Uterus (tissue), 4 donors: ENCODE data around the gene MAML2. TPM values are rescaled to one million over a fixed set of nuclear protein-coding genes. Genes with fewer than 3 reads are reported as not detected.

Experiments
- DNase-seq, 2 donors: peaks; one replicate each; pipeline ENCODE4 v3.0.0-alpha.2; 2019 to 2020
- H3K27ac ChIP-seq, 2 donors: fragments of 200-600 bp; sonication (generic); 1 replicate in 1 of 2; 2 replicates in 1 of 2; pipeline ENCODE4 v1.5.1; 2016 to 2018
- H3K27me3 ChIP-seq, 2 donors: fragments of 200-600 bp; sonication (generic); one replicate each; pipeline ENCODE4 v1.5.1; 2018 to 2019; ENCODE audit warnings: control low read depth in 1 of 2
- H3K36me3 ChIP-seq, 2 donors: fragments of 200-600 bp; sonication (generic); one replicate each; pipeline ENCODE4 v1.5.1; 2019; ENCODE audit warnings: control low read depth in 1 of 2
- H3K4me1 ChIP-seq, 2 donors: fragments of 200-600 bp; sonication (generic); one replicate each; pipeline ENCODE4 v1.5.1; 2018 to 2019; ENCODE audit warnings: control low read depth in 1 of 2
- H3K4me3 ChIP-seq, 2 donors: fragments of 200-600 bp; sonication (generic); 1 replicate in 1 of 2; 2 replicates in 1 of 2; pipeline ENCODE4 v1.5.1; 2018 to 2019; ENCODE audit warnings: mild to moderate bottlenecking in 1 of 2
- H3K9me3 ChIP-seq, 2 donors: fragments of 200-600 bp; sonication (generic); one replicate each; pipeline ENCODE4 v1.5.1; 2019; ENCODE audit warnings: control low read depth in 1 of 2
- POLR2A ChIP-seq, 2 donors: fragments of 450-650 bp; IDR thresholded peaks; one replicate each; pipeline ENCODE4 v1.6.1; 2016; ENCODE audit warnings: antibody characterized with exemption in 2 of 2, mild to moderate bottlenecking in 1 of 2, moderate library complexity in 1 of 2
- intact Hi-C: fragments of 100-400 bp; cut with DNase I; formaldehyde crosslinking; loops from one replicate; pipeline ENCODE4 v1.15.1; 2023; ENCODE audit warnings: low total_unique reads
- total RNA-seq, 4 donors: library from RNA; depleted of rRNA in 3 of 4; stranded (reverse); fragments of >200 nt in 3 of 4; gene quantifications; one replicate each; pipeline versions ENCODE4 v1.1.0 to v1.2.4, GENCODE V29; 2014 to 2023
- TF ChIP-seq, protein P1 (sequence below), 4 experiments: fragments of 200-600 bp in 2 of 4; fragments of 450-650 bp in 2 of 4; sonication (generic) in 2 of 4; IDR thresholded peaks; one replicate each; pipeline ENCODE4 v1.5.1; 2016 to 2019; ENCODE audit warnings: antibody characterized with exemption in 4 of 4, mild to moderate bottlenecking in 2 of 4, moderate library complexity in 1 of 4
- donor health status: DM: yes; HTN: yes; CAD: no.

The MAML2 gene
- total RNA-seq, 4 donors from 2014 or later: 8.2 to 35.9 (median 19.8) TPM

DNA sequence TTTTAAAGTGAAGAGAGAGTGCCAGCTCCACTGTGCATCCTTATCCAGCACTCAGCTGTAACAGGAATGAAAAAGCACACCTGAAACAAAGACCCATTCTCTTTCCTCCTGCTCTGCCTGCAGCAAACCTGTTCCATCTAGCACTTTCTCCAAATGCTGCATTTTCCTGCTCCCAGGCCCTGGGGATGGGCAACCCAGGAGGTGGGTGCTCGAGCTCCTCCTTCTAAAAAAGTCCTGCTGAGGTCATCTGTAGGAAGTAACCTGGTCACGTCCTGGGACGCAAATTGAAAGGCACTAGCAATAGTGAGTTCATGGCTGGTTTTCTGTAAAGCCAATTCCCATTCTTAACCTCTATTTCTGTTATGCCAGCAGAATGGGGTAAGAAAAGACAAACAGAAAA lies 173.7 kb downstream of the MAML2 start:
- DNase-seq: no peak
- Histone ChIP-seq H3K4me3 (no peak overlapping the region), H3K27me3 (no peaks in the 10 kb centered on the region), H3K4me1 (peaks cover 0 to 3% of the 10 kb centered on the region in 2 donors), H3K9me3 (no peaks in the 10 kb centered on the region), H3K27ac (peak overlapping the region; percentile 42 to 70), H3K36me3 (no peaks in the 10 kb centered on the region)
- intact Hi-C loops: no loop called here
- TF ChIP-seq POLR2A (IDR thresholded peaks at IDR 0.05): no peak
- TF ChIP-seq, protein P1, sequence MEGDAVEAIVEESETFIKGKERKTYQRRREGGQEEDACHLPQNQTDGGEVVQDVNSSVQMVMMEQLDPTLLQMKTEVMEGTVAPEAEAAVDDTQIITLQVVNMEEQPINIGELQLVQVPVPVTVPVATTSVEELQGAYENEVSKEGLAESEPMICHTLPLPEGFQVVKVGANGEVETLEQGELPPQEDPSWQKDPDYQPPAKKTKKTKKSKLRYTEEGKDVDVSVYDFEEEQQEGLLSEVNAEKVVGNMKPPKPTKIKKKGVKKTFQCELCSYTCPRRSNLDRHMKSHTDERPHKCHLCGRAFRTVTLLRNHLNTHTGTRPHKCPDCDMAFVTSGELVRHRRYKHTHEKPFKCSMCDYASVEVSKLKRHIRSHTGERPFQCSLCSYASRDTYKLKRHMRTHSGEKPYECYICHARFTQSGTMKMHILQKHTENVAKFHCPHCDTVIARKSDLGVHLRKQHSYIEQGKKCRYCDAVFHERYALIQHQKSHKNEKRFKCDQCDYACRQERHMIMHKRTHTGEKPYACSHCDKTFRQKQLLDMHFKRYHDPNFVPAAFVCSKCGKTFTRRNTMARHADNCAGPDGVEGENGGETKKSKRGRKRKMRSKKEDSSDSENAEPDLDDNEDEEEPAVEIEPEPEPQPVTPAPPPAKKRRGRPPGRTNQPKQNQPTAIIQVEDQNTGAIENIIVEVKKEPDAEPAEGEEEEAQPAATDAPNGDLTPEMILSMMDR (IDR thresholded peaks at IDR 0.05): no peak

DNA sequence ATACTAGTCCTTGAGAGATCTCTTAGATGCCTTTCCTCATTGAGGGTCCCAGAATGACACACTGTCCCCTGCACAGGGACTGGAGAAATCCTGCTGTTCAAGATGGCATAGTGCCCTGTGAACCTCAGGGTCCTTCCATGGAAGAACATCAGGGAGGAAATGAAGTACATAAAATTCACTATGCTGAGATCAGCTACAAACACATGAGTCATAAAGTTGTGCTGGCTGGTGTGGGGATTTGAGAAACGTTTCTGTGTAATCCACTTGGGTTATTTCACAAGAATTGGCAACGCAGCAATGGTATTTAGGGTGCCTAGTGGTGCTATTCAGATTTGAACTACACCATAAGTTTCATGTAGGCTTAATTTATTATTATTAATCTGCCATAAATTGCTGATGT lies 174.4 kb downstream of the MAML2 start:
- Histone ChIP-seq H3K4me1 (peaks cover 0 to 3% of the 10 kb centered on the region in 2 donors), H3K36me3 (no peaks in the 10 kb centered on the region), H3K9me3 (no peaks in the 10 kb centered on the region), H3K4me3 (no peak overlapping the region), H3K27me3 (no peaks in the 10 kb centered on the region), H3K27ac (peak overlapping the region; percentile 42 to 70)
- TF ChIP-seq, protein P1 (IDR thresholded peaks at IDR 0.05): no peak
- TF ChIP-seq POLR2A (IDR thresholded peaks at IDR 0.05): no peak
- intact Hi-C loops: no loop called here
- DNase-seq: peak; percentile 46 to 78

DNA sequence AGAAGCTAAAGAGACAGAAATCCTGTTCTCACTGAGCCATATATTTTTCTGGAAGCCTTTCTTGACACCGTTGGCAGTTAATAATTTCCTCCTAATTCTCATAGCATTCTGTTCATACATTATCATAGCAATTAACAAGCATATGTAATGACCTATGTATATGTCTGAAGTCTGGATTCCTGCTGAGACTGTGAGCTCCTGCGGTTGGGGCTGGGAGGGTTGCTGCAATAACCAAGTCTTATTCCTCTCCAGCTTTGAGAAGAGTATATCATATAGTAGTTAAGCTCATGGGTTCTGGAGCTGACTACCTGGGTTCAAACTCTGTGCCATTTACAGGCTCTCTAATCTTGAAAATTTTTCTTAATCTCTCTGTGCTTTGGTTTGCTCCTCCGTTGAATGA lies 175.2 kb downstream of the MAML2 start:
- Histone ChIP-seq H3K27me3 (no peaks in the 10 kb centered on the region), H3K36me3 (no peaks in the 10 kb centered on the region), H3K9me3 (no peaks in the 10 kb centered on the region), H3K4me3 (no peak overlapping the region), H3K27ac (peak overlapping the region in 1 of 2 donors; percentile 70), H3K4me1 (peaks cover 0 to 3% of the 10 kb centered on the region in 2 donors)
- intact Hi-C loops: no loop called here
- DNase-seq: no peak
- TF ChIP-seq, protein P1 (IDR thresholded peaks at IDR 0.05): no peak
- no peak for TF ChIP-seq POLR2A (IDR thresholded peaks at IDR 0.05)

DNA sequence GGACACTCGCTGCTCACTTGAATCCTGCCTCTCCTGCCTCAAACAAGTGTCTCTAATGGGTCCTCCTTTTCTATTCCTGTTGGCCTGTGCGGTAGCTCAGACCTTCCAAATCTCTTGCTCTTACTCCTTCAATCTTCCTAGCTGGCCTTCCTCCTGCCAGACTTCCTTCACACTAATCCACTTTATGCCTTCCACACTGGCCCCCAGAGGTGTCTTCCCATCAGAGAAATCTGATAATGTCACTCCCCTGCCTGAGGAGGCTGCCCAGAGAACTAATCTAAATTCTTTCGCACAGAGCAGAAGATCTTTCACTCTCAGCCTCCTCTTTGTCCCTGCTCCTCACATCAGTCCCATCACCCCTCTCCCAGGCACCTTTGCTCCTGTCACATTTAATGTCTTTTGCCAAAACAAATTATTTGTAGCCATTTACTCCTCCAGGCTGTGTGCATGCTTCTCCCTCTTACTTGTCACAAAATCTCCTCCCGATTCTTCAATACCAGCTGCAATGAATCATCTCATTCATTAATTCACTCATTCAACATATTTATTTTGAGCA lies 175.7 kb downstream of the MAML2 start:
- no peak overlapping the region for H3K4me3 ChIP-seq
- no peaks in the 10 kb centered on the region for H3K36me3 ChIP-seq
- intact Hi-C loops: no loop called here
- no peak for TF ChIP-seq POLR2A (IDR thresholded peaks at IDR 0.05)
- TF ChIP-seq, protein P1 (IDR thresholded peaks at IDR 0.05): no peak
- no peak for DNase-seq
- no peaks in the 10 kb centered on the region for H3K9me3 ChIP-seq
- no peaks in the 10 kb centered on the region for H3K27me3 ChIP-seq
- peak overlapping the region in 1 of 2 donors; percentile 8 for H3K27ac ChIP-seq
- H3K4me1 ChIP-seq: peaks cover 0 to 3% of the 10 kb centered on the region in 2 donors

DNA sequence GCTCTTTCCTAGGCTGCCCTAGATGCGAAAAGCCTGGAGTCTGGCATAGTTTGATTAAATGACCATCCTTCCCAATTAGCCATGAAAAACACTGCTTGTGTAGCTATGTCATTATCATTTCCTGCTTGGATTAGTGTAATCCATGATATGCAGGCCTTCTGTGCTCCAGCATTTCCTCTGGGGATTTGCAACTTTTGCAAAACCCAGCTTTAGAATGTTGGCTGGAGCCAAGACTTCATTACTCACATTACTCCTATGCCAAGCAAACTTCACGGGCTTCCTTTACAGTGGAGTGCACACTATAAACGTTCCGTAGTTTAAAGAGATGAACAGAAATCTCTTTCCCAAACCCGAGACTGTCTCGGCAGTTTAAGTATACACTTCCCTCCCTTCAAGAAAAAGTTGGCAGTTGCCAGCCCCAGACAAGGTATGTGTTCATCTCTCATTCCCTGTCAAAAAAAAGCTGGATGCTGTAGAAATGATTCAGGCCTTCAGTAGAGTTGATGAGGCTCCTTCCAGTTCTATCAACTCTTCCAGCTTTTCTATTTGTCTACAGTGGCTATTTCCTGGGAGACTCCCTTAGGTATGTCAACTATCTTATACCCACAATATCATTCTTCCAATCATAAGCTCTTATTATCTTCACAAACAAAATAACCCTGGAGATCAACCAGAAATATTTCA lies 180.0 kb downstream of the MAML2 start:
- Histone ChIP-seq H3K4me3 (no peak overlapping the region), H3K4me1 (peaks cover 0 to 5% of the 10 kb centered on the region in 2 donors), H3K27ac (peak overlapping the region; percentile 27 to 61), H3K36me3 (no peaks in the 10 kb centered on the region), H3K9me3 (no peaks in the 10 kb centered on the region), H3K27me3 (no peaks in the 10 kb centered on the region)
- TF ChIP-seq, protein P1 (IDR thresholded peaks at IDR 0.05): no peak
- TF ChIP-seq POLR2A (IDR thresholded peaks at IDR 0.05): no peak
- intact Hi-C loops: no loop called here
- DNase-seq: peak; percentile 38 to 65
